HCEC 1CT (cell line): Measurements from ENCODE around the gene NOXA1.

Source experiments
- DNase-seq: peaks from one replicate; pipeline ENCODE4 v3.0.0-alpha.2; 2017

NOXA1 gene

DNA sequence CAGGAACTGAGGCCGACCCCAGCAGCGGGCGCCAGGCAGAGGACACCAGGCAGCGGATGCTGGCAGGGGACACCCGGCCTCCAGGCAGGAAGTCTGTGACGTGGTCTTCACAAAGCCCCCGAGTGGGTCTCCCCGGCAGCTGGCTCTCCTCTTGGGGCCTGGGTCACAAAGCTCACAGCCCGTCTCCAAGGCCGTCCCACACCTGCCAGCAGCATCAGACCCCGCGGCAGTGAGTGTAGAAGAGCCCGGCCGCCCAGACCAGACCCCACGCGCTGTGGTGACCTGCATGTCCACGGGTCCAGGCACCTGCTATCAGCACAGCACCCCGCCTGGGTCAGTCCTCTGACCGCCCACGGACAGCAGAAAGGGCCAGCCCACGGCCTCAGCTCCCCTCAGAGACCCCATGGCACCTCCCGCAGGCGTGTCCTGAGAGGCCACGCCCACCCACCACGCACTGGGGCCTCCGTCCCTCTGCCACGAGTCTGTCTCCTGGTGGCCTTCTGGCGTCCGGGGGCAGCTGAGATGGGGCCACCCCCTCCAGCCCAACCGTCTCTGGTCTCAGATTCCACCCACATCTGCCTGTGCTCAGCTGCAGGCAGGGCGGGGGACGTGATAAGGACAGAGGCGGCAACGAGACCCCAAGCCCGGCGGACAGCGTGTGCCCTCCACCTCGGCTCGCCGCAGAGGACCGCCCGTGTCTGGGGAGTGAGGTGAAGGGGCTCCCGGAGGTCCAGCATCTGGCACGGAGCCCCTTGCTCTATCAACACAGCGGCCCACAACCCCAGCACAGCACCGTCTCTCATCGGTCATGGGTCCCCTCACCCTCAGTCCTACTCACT is 34.4 kb upstream of the NOXA1 start:
- no peak for DNase-seq

DNA sequence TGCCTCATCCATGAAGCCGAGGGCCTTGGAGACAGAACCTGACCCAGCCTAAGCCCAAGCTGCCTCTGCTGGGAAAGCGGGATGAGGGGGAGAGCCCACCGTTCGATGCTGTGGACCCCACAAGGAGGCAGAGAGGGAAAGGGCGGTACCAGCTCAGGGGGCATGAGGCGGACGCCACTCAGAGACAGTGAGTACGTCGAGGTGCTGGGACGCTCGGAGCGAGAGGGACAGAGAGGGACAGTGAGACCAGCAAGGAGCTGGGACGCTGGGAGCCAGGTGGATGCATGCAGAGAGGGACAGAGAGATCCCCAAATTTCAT is 33.8 kb upstream of the NOXA1 start:
- no peak for DNase-seq

DNA sequence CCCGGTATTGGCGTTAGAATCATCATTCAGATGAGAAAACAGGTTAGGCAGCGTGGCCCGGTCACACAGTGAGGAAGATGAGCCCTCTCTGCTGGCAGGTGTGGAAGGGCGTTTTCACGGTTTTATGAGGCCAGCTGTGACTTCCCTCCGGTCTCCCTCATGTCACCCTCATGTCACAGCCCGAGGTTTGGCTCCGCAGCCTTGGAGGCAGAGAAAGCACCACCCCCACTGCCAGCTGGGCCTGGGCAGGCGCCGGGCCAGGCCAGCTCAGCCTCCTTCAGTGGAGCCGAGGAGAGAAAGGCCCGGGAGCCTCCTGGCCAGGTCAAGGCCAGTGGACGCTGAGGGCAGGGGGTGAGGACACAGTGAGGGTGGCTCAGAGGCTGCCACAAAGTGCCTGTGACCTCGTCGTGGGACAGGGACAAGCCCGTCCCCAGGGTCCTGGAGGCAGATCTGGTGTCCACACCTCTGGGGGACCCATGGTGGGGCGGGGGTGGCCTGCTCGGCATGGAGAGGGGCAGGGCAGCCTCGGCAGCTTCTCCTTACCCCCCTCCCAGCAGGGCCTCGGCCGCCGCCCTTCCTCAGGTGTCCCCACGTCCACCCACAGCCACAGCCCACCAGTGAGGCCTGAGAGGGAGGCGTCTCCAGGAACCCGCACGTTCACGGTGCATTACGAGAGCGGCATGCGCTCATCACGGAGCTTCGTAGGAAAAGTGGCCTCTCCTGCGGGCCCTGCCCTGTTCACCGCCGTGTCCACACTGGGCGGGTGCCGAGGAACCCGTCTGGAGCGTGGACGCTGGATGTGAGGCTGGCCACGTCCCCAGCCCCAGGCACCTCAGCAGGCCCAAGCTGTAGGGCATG is 32.4 kb upstream of the NOXA1 start:
- DNase-seq, result no peak

- no peak for DNase-seq
These were observed 31.8 kb upstream of the NOXA1 start for GRCh38 chr9:137391411-137391754.

- no peak for DNase-seq
These were observed 30.8 kb upstream of the NOXA1 start for GRCh38 chr9:137392232-137393007.

DNA sequence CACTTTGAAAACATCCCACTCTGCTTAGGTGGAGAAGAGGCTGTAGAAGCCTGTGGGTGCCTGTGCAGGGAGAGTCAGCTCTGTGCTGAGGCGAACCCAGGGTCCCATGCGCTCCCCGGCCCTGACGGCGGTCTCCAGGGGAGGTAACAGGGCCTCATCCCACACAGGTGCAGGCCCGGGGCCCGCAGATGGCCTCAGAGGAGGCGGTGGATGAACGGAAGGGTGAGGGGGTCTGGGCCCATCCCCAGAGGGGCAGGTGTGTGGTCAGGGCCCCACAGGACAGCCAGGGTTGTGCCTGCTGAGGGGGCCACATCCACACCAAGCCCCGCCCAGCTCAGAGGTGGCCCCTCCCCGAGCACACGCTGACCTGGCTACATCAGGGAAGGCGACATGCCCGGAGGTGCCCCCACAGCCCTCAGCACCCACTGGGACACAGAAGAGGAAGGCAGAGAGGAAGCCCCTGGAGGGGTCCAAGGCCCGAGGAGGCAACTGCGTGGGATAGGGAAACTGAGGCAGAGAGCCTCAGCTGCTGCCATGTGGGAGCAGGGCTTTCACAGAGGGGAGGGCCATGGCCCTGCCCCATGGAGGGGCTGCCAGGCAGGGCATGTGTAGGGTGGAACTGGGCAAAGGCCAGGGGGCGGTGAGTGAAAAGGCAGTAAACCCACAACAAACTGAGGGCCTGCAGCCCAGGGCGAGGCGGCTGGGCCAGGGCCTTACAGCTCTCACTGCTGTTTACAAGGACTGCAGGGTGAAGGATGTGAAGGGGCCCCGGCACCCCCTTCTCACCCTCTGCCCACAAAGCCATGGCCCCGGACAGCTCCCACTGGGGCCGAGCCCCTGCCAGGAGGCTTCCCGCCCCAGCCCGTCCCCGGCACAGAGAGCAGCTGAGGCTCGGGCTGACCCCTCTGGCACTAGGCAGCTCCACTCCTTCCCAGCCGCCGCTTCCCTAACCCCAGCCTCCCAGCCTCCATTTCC is 29.7 kb upstream of the NOXA1 start:
- no peak for DNase-seq

GRCh38 chr9:137394866-137395665 is 28.1 kb upstream of the NOXA1 start:
- no peak for DNase-seq

- no peak for DNase-seq
These were observed 27.6 kb upstream of the NOXA1 start for GRCh38 chr9:137395666-137396010.

- peak; percentile 74 for DNase-seq
These were observed 27.0 kb upstream of the NOXA1 start for GRCh38 chr9:137396227-137396626.

DNA sequence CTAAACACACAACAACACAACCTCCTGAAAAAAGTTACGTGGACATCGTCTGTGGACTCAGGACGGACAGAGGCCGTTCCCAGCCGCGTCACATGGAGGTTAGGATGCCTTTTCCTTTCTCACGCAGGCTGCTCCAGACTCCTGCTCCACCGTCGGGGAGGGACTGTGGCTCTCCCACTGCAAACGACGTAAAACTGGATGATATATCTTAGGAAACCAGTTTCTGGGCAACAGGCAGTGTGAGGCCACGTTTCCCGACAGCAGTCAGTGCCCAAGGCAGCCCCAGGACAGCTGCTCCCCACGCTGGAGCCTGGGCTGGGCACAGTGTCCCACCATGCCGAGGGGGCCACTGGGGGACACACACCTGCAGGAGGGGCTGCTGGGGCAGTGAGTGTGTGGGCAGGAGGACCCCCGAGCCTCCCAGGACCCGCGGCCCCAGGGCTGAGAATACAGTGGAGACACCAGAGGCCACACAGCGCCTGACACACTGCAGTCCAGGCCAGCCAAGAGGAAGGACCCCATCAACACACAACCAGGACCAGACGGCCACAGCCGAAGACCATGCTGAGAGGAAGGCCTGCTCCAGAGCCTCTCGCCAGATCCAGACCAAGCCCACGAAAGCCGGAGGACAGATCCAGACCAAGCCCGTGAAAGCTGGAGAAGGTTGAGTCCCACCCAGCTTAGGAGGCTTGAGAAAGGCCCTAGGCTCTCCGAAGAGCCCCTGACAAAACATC is 26.4 kb upstream of the NOXA1 start:
- no peak for DNase-seq

DNA sequence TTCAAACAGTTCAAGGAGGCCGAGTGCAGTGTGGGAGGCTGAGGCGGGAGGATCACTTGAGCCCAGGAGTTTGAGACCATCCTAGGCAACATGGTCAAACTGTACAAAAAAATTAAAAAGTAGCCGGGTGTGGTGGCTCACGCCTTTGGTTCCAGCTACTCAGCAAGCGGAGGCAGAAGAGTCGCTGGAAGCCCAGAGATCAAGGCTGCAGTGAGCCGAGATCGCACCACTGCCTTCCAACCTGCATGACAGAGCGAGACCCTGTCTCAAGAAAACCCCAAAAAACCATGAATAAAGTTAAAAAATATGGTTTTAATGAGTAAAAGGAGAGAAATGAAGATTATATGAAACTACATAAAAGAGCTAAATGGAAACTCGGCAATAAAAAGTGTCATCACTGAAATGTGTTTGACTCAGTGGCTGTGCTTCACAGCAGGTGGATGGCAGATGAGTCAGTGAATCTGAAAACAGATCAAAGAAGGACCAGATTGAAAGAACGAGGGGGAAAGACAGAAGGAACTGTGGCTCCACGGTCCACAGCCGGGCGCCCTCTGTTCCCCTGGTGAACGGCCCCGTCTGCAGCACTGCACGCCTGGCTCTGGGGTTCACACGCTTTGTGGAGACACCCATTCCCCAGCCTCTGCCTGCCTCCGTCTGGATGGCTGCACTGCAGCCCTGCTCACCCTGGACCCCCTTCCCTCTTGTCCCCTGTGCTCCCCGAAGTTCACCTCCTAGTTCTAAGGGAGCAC is 25.3 kb upstream of the NOXA1 start:
- DNase-seq, result no peak

DNA sequence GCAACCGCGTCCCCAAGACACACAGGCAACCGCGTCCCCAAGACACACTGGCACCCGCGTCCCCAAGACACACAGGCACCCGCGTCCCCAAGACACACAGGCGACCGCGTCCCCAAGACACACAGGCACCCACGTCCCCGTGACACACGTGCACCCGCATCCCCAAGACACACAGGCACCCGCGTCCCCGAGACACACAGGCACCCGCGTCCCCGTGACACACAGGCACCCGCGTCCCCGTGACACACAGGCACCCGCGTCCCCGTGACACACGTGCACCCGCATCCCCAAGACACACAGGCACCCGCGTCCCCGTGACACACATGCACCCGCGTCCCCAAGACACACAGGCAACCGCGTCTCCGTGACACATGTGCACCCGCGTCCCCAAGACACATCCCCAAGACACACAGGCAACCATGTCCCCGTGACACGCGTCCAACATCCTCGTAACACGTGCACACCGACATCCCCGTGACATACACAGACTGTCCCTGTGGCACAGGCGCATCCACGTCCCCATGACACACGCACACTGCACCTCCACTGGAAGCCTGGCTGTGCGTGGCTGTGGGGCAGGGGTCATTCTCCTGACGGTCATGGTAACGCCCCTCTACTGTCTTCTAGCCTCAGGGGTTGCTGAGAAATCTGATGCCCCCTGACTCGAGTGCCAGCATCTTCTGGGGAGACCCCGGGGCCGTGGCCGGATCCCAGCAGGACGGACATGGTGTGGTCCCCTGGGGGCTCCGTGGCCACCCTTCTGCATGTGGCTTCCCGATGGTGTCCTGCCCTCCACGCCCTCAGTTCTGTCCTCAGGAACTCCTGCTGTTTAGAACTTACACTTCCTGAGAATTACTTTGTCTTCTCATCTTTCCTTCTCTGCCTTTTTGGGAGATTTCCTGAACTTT is 24.4 kb upstream of the NOXA1 start:
- no peak for DNase-seq

GRCh38 chr9:137402746-137403145 is 20.4 kb upstream of the NOXA1 start:
- no peak for DNase-seq

DNA sequence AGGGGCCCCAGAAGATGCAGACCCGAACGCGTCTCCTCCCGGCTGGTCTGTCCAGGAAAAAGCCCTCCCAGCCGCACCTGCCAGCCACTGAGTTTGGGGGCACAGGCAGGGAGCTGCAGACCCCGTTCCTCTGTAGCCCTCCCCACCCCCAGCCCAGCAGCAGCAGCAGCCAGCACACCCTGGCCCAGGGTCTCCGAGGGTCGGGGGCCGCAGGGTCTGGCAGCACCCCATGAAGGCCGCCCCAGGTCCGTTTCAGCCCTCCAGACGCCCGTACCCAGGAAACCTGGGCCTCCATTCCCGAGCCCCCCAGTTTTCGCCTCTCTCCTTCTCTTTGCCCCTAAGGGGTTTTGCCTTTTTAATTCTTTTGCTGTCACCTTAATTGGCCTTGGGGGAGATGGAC is 19.9 kb upstream of the NOXA1 start:
- no peak for DNase-seq

GRCh38 chr9:137404961-137405567 is 18.1 kb upstream of the NOXA1 start:
- no peak for DNase-seq

DNA sequence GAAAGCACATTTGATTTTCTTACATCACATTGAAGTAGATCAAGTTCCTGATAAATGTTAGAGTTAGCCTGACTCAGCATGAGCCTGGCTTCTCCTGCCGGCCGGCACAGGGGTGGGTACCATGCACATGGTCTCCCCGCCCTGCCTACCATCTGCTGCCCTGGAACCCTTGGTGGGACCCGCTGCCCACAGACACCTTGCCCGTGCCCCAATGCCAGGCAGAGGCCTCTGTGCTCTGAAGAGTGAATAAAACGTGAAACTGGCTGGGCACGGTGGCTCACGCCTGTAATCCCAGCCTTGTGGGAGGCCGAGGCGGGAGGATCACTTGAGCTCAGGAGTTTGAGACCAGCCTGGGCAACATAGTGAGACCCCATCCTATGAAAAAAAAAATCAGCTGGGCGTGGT is 17.5 kb upstream of the NOXA1 start:
- no peak for DNase-seq

DNA sequence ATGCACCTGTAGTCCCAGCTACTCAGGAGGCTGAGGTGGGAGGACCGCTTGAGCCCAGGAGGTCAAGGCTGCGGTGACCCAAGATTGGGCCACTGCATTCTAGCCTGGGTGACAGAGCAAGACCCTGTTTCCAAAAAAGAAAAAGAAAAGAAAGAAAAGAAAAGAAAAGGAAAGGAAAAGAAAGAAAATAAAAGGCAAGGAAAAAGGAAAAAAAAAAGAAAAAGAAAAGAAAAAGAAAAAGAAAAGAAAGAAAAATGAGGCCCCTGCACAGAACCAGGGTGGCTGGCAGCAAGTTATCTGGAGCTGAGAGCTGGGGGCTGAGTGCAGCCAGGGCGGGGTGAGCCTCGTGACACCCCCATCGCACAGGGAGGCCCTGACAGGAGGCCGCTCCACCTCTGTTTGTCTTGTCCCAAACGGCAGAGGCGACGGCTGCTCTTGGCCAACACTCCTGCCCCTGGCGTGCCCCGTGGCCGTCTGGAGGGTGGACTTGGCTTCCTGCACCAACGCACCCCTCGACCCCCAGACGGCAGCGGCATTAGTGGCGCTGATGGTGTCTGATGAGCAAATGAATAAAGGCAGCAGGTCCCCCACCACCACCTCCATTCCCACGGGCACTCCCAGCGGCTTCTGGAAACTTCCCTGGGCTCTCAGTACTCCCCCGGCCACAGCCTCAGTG is 17.0 kb upstream of the NOXA1 start:
- no peak for DNase-seq
